ENCODE data around the gene CARD11.

GRCh38 chr7:2920041-2920440 lies 123.6 kb downstream of the CARD11 start:
- TF ChIP-seq EZH2phosphoT487 (IDR thresholded peaks at IDR 0.05; ENCODE audit: borderline replicate concordance) (no peak), CTCF (IDR thresholded peaks at IDR 0.05 in 2 of 3, conservative IDR thresholded peaks at IDR 0.05 in 1 of 3; ENCODE audit: borderline replicate concordance in 1 of 3, insufficient read depth in 1 of 3, low read depth in 2 of 3, low read length in 2 of 3) (no peak), SIN3A (IDR thresholded peaks at IDR 0.05; ENCODE audit: low read depth) (no peak), CBX3 (IDR thresholded peaks at IDR 0.05; ENCODE audit: low read depth) (no peak), RAD21 (IDR thresholded peaks at IDR 0.05; ENCODE audit: low read depth) (no peak), POLR2A (IDR thresholded peaks at IDR 0.05; ENCODE audit: borderline replicate concordance, extremely low read depth, insufficient read depth, insufficient read length) (no peak), POLR2AphosphoS5 (IDR thresholded peaks at IDR 0.05; ENCODE audit: low read depth, low read length) (no peak), JUND (IDR thresholded peaks at IDR 0.05) (no peak), SRF (IDR thresholded peaks at IDR 0.05; ENCODE audit: low read depth) (no peak)
